CD14-positive monocyte (primary cell): Measurements from ENCODE around the gene SCN2A. TPM values are rescaled to one million over a fixed set of nuclear protein-coding genes. Genes with fewer than 3 reads are reported as not detected.
"Not testable (repeated sequence)": the region's sequence is repeated elsewhere in the genome, so short reads cannot be mapped to it uniquely, and the experiment has no call there.

ENCODE experiments used
- DNase-seq, 3 donors: peaks; one replicate each; pipeline ENCODE4 v3.0.0-alpha.2; 2011 to 2022
- H2AFZ ChIP-seq: 2 replicates; pipeline ENCODE4 v1.6.0; 2012; ENCODE audit warnings: mild to moderate bottlenecking, low read depth, low read length, inconsistent platforms; ENCODE audit not compliant: insufficient read depth, poor library complexity, severe bottlenecking
- H3K27ac ChIP-seq, 2 donors: 1 replicate in 1 of 2; 2 replicates in 1 of 2; pipeline ENCODE4 v1.5.1; 2012 to 2013; ENCODE audit warnings: low read length in 2 of 2, control low read depth in 1 of 2, inconsistent platforms in 1 of 2, low read depth in 1 of 2, mild to moderate bottlenecking in 1 of 2
- H3K27me3 ChIP-seq, 2 donors: one replicate each; pipeline versions ENCODE4 v1.6.0 to v1.6.1; 2011 to 2013; ENCODE audit warnings: low read length in 2 of 2; ENCODE audit not compliant: control insufficient read depth in 2 of 2, insufficient read depth in 2 of 2
- H3K36me3 ChIP-seq, 2 donors: replicated peaks in 1 of 2; 1 replicate in 1 of 2; 2 replicates in 1 of 2; pipeline versions ENCODE4 v1.5.1 to v1.6.1; 2012 to 2013; ENCODE audit warnings: low read length in 2 of 2, control low read depth in 1 of 2, inconsistent platforms in 1 of 2, mild to moderate bottlenecking in 1 of 2; ENCODE audit not compliant: insufficient read depth in 2 of 2, control insufficient read depth in 1 of 2
- H3K4me1 ChIP-seq, 2 donors: 1 replicate in 1 of 2; 2 replicates in 1 of 2; pipeline versions ENCODE4 v1.5.1 to v1.6.1; 2012 to 2013; ENCODE audit warnings: low read length in 2 of 2, control low read depth in 1 of 2, inconsistent platforms in 1 of 2, mild to moderate bottlenecking in 1 of 2, moderate library complexity in 1 of 2; ENCODE audit not compliant: insufficient read depth in 2 of 2, control insufficient read depth in 1 of 2
- H3K4me2 ChIP-seq: replicated peaks from 2 replicates; pipeline ENCODE3; 2012; ENCODE audit warnings: low read length, moderate library complexity, mild to moderate bottlenecking; ENCODE audit not compliant: poor library complexity, severe bottlenecking; ENCODE audit errors: extremely low read depth
- H3K4me3 ChIP-seq, 3 experiments: fragments of 200-600 bp in 1 of 3; sonication (generic) in 1 of 3; replicated peaks in 1 of 3; 1 replicate in 2 of 3; 2 replicates in 1 of 3; pipeline ENCODE4 v1.5.1; 2011 to 2013; ENCODE audit warnings: low read length in 3 of 3, mild to moderate bottlenecking in 3 of 3, control low read depth in 2 of 3, low read depth in 2 of 3, inconsistent platforms in 1 of 3, moderate library complexity in 1 of 3
- H3K79me2 ChIP-seq: 2 replicates; pipeline ENCODE4 v1.6.0; 2012; ENCODE audit warnings: mild to moderate bottlenecking, control low read depth, inconsistent platforms, low read length, moderate library complexity; ENCODE audit not compliant: insufficient read depth
- H3K9ac ChIP-seq: 2 replicates; pipeline ENCODE4 v1.6.0; 2017; ENCODE audit warnings: low read length, mild to moderate bottlenecking; ENCODE audit not compliant: insufficient read depth, poor library complexity, severe bottlenecking
- H3K9me3 ChIP-seq, 2 donors: replicated peaks in 1 of 2; 1 replicate in 1 of 2; 2 replicates in 1 of 2; pipeline versions ENCODE4 v1.5.1 to v1.6.1; 2012 to 2013; ENCODE audit warnings: low read length in 2 of 2, control low read depth in 1 of 2; ENCODE audit not compliant: control insufficient read depth in 1 of 2, insufficient read depth in 1 of 2
- H4K20me1 ChIP-seq: 2 replicates; pipeline ENCODE4 v1.6.0; 2012; ENCODE audit warnings: mild to moderate bottlenecking, low read length, control low read depth, moderate library complexity; ENCODE audit not compliant: insufficient read depth
- H3K27ac Mint-ChIP-seq, 7 donors: one replicate each; pipeline ENCODE4 v1.8.0; 2020; ENCODE audit warnings: mild to moderate bottlenecking in 7 of 7, mixed read lengths in 7 of 7, moderate library complexity in 6 of 7, inconsistent platforms in 2 of 7
- H3K27me3 Mint-ChIP-seq, 3 donors: one replicate each; pipeline ENCODE4 v1.8.0; 2021 to 2022; ENCODE audit warnings: low read depth in 3 of 3, mild to moderate bottlenecking in 3 of 3, mixed read lengths in 3 of 3, moderate library complexity in 3 of 3, inconsistent platforms in 1 of 3
- H3K36me3 Mint-ChIP-seq, 2 donors: one replicate each; pipeline ENCODE4 v1.8.0; 2020; ENCODE audit warnings: mixed read lengths in 2 of 2, inconsistent platforms in 1 of 2, mild to moderate bottlenecking in 1 of 2
- H3K4me1 Mint-ChIP-seq: one replicate; pipeline ENCODE4 v1.8.0; 2020; ENCODE audit warnings: mild to moderate bottlenecking, mixed read lengths
- H3K4me3 Mint-ChIP-seq, 2 donors: one replicate each; pipeline ENCODE4 v1.8.0; 2020; ENCODE audit warnings: mild to moderate bottlenecking in 2 of 2, mixed read lengths in 2 of 2, moderate library complexity in 1 of 2
- H3K9me3 Mint-ChIP-seq, 7 donors: one replicate each; pipeline ENCODE4 v1.8.0; 2020 to 2022; ENCODE audit warnings: mixed read lengths in 7 of 7, mild to moderate bottlenecking in 6 of 7, moderate library complexity in 6 of 7, inconsistent platforms in 2 of 7
- whole genome bisulfite sequencing: methylation state at CpG from one replicate; pipeline ENCODE4 v1.1.5; 2013; ENCODE audit warnings: missing lambda C conversion rate; ENCODE audit not compliant: insufficient coverage; 5-methylcytosine and 5-hydroxymethylcytosine counted together
- intact Hi-C, 2 donors: fragments of 100-400 bp; cut with micrococcal nuclease; formaldehyde crosslinking; loops; one replicate each; pipeline versions ENCODE4 v1.15.0 to v1.15.1; 2023
- polyA plus RNA-seq, 3 donors: library from polyadenylated mRNA; depleted of rRNA in 1 of 3; unstranded in 2 of 3; stranded (reverse) in 1 of 3; fragments of 300-500 nt in 2 of 3; fragments of >200 nt in 1 of 3; fragmentation: Illumina TruSeq in 2 of 3; gene quantifications; 1 replicate in 2 of 3; 2 replicates in 1 of 3; pipeline ENCODE4 v1.2.3, GENCODE V29; 2012 to 2021
- TF ChIP-seq, protein P1 (sequence below): fragments of 200-600 bp; IDR thresholded peaks from one replicate; pipeline ENCODE4 v1.8.0; 2022; ENCODE audit warnings: antibody characterized with exemption, mild to moderate bottlenecking

The SCN2A gene
- polyA plus RNA-seq, 3 donors, result not detected

GRCh38 chr2:165390875-165391274 lies 151.7 kb downstream of the SCN2A start:
- no peaks in the 10 kb centered on the region for H3K4me1 Mint-ChIP-seq
- Histone ChIP-seq H3K4me1 (no peaks in the 10 kb centered on the region), H3K4me2 (no peak overlapping the region), H3K36me3 (no peaks in the 10 kb centered on the region), H3K27me3 (no peaks in the 10 kb centered on the region), H3K9me3 (no peaks in the 10 kb centered on the region), H3K9ac (no peak overlapping the region), H3K79me2 (no peaks in the 10 kb centered on the region), H3K4me3 (no peak overlapping the region), H3K27ac (no peak overlapping the region), H2AFZ (no peak overlapping the region), H4K20me1 (no peaks in the 10 kb centered on the region)
- no peaks in the 10 kb centered on the region for H3K36me3 Mint-ChIP-seq
- peaks cover 0 to 2% (median 0%) of the 10 kb centered on the region in 7 donors for H3K9me3 Mint-ChIP-seq
- H3K27me3 Mint-ChIP-seq, result peaks cover 0 to 5% (median 3%) of the 10 kb centered on the region in 3 donors
- no peak overlapping the region for H3K27ac Mint-ChIP-seq
- DNase-seq, result no peak
- H3K4me3 Mint-ChIP-seq, result no peak overlapping the region
- intact Hi-C loops, result no loop called here
- TF ChIP-seq, protein P1, sequence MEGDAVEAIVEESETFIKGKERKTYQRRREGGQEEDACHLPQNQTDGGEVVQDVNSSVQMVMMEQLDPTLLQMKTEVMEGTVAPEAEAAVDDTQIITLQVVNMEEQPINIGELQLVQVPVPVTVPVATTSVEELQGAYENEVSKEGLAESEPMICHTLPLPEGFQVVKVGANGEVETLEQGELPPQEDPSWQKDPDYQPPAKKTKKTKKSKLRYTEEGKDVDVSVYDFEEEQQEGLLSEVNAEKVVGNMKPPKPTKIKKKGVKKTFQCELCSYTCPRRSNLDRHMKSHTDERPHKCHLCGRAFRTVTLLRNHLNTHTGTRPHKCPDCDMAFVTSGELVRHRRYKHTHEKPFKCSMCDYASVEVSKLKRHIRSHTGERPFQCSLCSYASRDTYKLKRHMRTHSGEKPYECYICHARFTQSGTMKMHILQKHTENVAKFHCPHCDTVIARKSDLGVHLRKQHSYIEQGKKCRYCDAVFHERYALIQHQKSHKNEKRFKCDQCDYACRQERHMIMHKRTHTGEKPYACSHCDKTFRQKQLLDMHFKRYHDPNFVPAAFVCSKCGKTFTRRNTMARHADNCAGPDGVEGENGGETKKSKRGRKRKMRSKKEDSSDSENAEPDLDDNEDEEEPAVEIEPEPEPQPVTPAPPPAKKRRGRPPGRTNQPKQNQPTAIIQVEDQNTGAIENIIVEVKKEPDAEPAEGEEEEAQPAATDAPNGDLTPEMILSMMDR, result no peak

DNA sequence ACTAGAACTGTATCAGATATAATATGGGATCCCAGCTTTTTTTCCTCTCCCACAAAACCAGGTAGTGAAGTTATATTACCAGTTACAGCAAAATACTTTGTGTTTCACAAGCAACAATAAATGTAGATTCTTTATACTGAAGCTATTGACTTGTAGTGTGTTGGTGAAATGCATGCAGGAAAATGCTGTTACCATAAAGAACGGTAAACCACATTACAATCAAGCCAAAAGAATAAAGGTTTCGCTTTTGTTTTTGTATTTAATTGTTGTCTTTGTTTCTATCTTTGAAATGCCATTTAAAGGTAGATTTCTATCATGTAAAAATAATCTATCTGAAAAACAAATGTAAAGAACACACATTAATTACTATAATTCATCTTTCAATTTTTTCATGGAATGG lies 152.6 kb downstream of the SCN2A start:
- Histone ChIP-seq H3K9ac (no peak overlapping the region), H3K36me3 (no peaks in the 10 kb centered on the region), H4K20me1 (no peaks in the 10 kb centered on the region), H3K27ac (no peak overlapping the region), H3K4me3 (no peak overlapping the region), H3K27me3 (no peaks in the 10 kb centered on the region), H3K4me2 (no peak overlapping the region), H3K4me1 (no peaks in the 10 kb centered on the region), H2AFZ (no peak overlapping the region), H3K79me2 (no peaks in the 10 kb centered on the region), H3K9me3 (no peaks in the 10 kb centered on the region)
- Mint-ChIP-seq H3K9me3 (peaks cover 0 to 2% (median 0%) of the 10 kb centered on the region in 7 donors), H3K36me3 (no peaks in the 10 kb centered on the region), H3K27me3 (peaks cover 0 to 5% (median 3%) of the 10 kb centered on the region in 3 donors), H3K4me1 (no peaks in the 10 kb centered on the region), H3K27ac (no peak overlapping the region), H3K4me3 (no peak overlapping the region)
- intact Hi-C loops, result no loop called here
- no CpG with 5 or more reads among the region's 2 CpGs for WGBS
- no peak for DNase-seq
- TF ChIP-seq, protein P1, result no peak

DNA sequence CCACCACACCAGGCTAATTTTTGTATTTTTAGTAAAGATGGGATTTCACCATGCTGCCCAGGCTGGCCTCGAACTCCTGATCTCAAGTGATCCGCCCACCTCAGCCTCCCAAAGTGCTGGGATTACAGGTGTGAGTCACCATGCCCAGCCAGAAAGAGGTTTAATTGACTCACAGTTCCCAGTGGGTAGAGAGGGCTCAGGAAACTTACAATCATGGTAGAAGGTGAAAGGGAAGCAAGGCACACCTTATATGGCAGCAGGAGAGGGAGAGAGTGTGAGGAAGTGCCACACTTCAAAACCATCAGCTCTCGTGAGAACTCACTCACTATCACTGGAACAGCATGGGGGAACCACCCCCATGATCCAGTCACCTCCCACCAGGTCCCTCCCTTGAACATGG lies 159.4 kb downstream of the SCN2A start:
- H3K27ac ChIP-seq, H3K4me2 ChIP-seq, DNase-seq, H3K27me3 ChIP-seq, H3K79me2 ChIP-seq, H4K20me1 ChIP-seq, H3K4me3 ChIP-seq, H3K4me1 ChIP-seq, H3K9me3 Mint-ChIP-seq, H2AFZ ChIP-seq, H3K9ac ChIP-seq, H3K36me3 ChIP-seq, H3K27ac Mint-ChIP-seq, H3K4me3 Mint-ChIP-seq, H3K4me1 Mint-ChIP-seq, intact Hi-C loops, H3K9me3 ChIP-seq, H3K27me3 Mint-ChIP-seq, H3K36me3 Mint-ChIP-seq: not testable (repeated sequence)
- 100% methylated on average over 2 of the region's 3 CpGs for WGBS
